Body of pancreas (tissue), 4 donors: ENCODE measurements around the gene UHRF2. TPM values are rescaled to one million over a fixed set of nuclear protein-coding genes. Genes with fewer than 3 reads are reported as not detected.

Experiments used
- ATAC-seq: fragments of 150-250 bp; one replicate; pipeline ENCODE4 v1.9.1; 2016
- DNase-seq, 4 donors: peaks; one replicate each; pipeline ENCODE4 v3.0.0-alpha.2; 2019
- H3K27ac ChIP-seq, 4 donors: fragments of 200-600 bp; sonication (generic); 1 replicate in 3 of 4; 2 replicates in 1 of 4; pipeline versions ENCODE4 v1.5.1 to v1.6.1; 2016 to 2019; ENCODE audit warnings: mild to moderate bottlenecking in 1 of 4, mixed read lengths in 1 of 4, moderate library complexity in 1 of 4
- H3K27me3 ChIP-seq, 2 donors: fragments of 200-600 bp; sonication (generic); one replicate each; pipeline ENCODE4 v1.6.0; 2016; ENCODE audit warnings: mild to moderate bottlenecking in 1 of 2
- H3K36me3 ChIP-seq, 2 donors: fragments of 200-600 bp; sonication (generic); replicated peaks in 1 of 2; 2 replicates each; pipeline ENCODE4 v1.5.1; 2016; ENCODE audit warnings: low read depth in 2 of 2; ENCODE audit not compliant: insufficient read depth in 1 of 2
- H3K4me1 ChIP-seq: fragments of 200-600 bp; sonication (generic); one replicate; pipeline ENCODE4 v1.6.0; 2016
- H3K4me3 ChIP-seq, 2 donors: fragments of 200-600 bp; sonication (generic); 1 replicate in 1 of 2; 2 replicates in 1 of 2; pipeline ENCODE4 v1.5.1; 2016 to 2019
- H3K9me3 ChIP-seq, 3 donors: fragments of 200-600 bp; sonication (generic); 1 replicate in 2 of 3; 2 replicates in 1 of 3; pipeline ENCODE4 v1.5.1; 2016
- CTCF ChIP-seq, 7 experiments: fragments of 450-650 bp in 4 of 7; fragments of 200-600 bp in 3 of 7; sonication (generic) in 3 of 7; IDR thresholded peaks; one replicate each; pipeline ENCODE4 v1.5.1; 2016 to 2019; ENCODE audit warnings: antibody characterized with exemption in 7 of 7
- POLR2A ChIP-seq, 3 donors: fragments of 450-650 bp; IDR thresholded peaks; one replicate each; pipeline ENCODE4 v1.6.1; 2016; ENCODE audit warnings: antibody characterized with exemption in 3 of 3, mild to moderate bottlenecking in 2 of 3
- WGBS, 2 donors: methylation state at CpG; one replicate each; pipeline ENCODE4 v1.1.5; 2017; 5-methylcytosine and 5-hydroxymethylcytosine counted together
- intact Hi-C: fragments of 100-400 bp; cut with DNase I; formaldehyde crosslinking; loops from one replicate; pipeline ENCODE4 v1.15.1; 2023
- total RNA-seq, 2 donors: library from RNA; depleted of rRNA; stranded (reverse); fragments of >200 nt; gene quantifications; one replicate each; pipeline ENCODE4 v1.1.0, GENCODE V29; 2016

UHRF2 gene
- total RNA-seq, 2 donors from 2014 or later = 52.1 to 69.8 TPM

- TF ChIP-seq CTCF (IDR thresholded peaks at IDR 0.05) = no peak
- no peak for TF ChIP-seq POLR2A (IDR thresholded peaks at IDR 0.05)
- no peaks in the 10 kb centered on the region for H3K36me3 ChIP-seq
- H3K4me3 ChIP-seq = no peak overlapping the region
- H3K4me1 ChIP-seq = peaks cover 10% of the 10 kb centered on the region
- intact Hi-C loops = no loop called here
- H3K27me3 ChIP-seq = no peaks in the 10 kb centered on the region
- no peak overlapping the region for H3K27ac ChIP-seq
- no peaks in the 10 kb centered on the region for H3K9me3 ChIP-seq
- DNase-seq (no peak), ATAC-seq (no peak)
- 94 to 100% methylated on average over 2 of the region's 2 CpGs for WGBS, 2 donors
These were observed 58.3 kb downstream of the UHRF2 start for GRCh38 chr9:6471231-6471850.

GRCh38 chr9:6473151-6473550 is 60.2 kb downstream of the UHRF2 start:
- WGBS, 2 donors = 93 to 94% methylated on average over 2 of the region's 2 CpGs
- no peak for ATAC-seq
- intact Hi-C loops = no loop called here

GRCh38 chr9:6479959-6480358 is 67.0 kb downstream of the UHRF2 start:
- intact Hi-C loops = no loop called here
- H3K36me3 ChIP-seq = peaks cover 0 to 7% of the 10 kb centered on the region in 2 donors
- 33 to 46% methylated on average over 2 of the region's 2 CpGs for WGBS, 2 donors

More at GRCh38 chr9:6473151-6473550, 60.2 kb downstream of the UHRF2 start:
- H3K9me3 ChIP-seq = no peaks in the 10 kb centered on the region
- no peak for DNase-seq
- H3K27me3 ChIP-seq = no peaks in the 10 kb centered on the region
- peaks cover 6% of the 10 kb centered on the region for H3K4me1 ChIP-seq
- TF ChIP-seq CTCF (IDR thresholded peaks at IDR 0.05) (no peak), POLR2A (IDR thresholded peaks at IDR 0.05) (no peak)
- no peak overlapping the region for H3K27ac ChIP-seq
- peaks cover 0 to 4% of the 10 kb centered on the region in 2 donors for H3K36me3 ChIP-seq
- no peak overlapping the region for H3K4me3 ChIP-seq

GRCh38 chr9:6484210-6484609 is 71.2 kb downstream of the UHRF2 start:
- DNase-seq = no peak
- no peak for ATAC-seq
- TF ChIP-seq CTCF (IDR thresholded peaks at IDR 0.05) (no peak), POLR2A (IDR thresholded peaks at IDR 0.05) (no peak)
- H3K36me3 ChIP-seq = peaks cover 0 to 5% of the 10 kb centered on the region in 2 donors
- H3K4me3 ChIP-seq = no peak overlapping the region
- H3K27me3 ChIP-seq = no peaks in the 10 kb centered on the region
- no peaks in the 10 kb centered on the region for H3K9me3 ChIP-seq
- intact Hi-C loops = no loop called here
- H3K27ac ChIP-seq = no peak overlapping the region
- WGBS, 2 donors = 94 to 95% methylated on average over 2 of the region's 2 CpGs
- no peaks in the 10 kb centered on the region for H3K4me1 ChIP-seq

More at GRCh38 chr9:6479959-6480358, 67.0 kb downstream of the UHRF2 start:
- Histone ChIP-seq H3K27ac (no peak overlapping the region), H3K4me1 (no peaks in the 10 kb centered on the region), H3K4me3 (no peak overlapping the region), H3K27me3 (no peaks in the 10 kb centered on the region), H3K9me3 (no peaks in the 10 kb centered on the region)
- no peak for ATAC-seq
- no peak for DNase-seq
- TF ChIP-seq CTCF (IDR thresholded peaks at IDR 0.05) (no peak), POLR2A (IDR thresholded peaks at IDR 0.05) (no peak)

- 91 to 97% methylated on average over 7 of the region's 7 CpGs for WGBS, 2 donors
- TF ChIP-seq POLR2A (IDR thresholded peaks at IDR 0.05) (no peak), CTCF (IDR thresholded peaks at IDR 0.05) (no peak)
- Histone ChIP-seq H3K4me1 (no peaks in the 10 kb centered on the region), H3K36me3 (peaks cover 0 to 2% of the 10 kb centered on the region in 2 donors), H3K27me3 (no peaks in the 10 kb centered on the region), H3K4me3 (no peak overlapping the region), H3K27ac (no peak overlapping the region), H3K9me3 (no peaks in the 10 kb centered on the region)
- ATAC-seq (no peak), DNase-seq (no peak)
- intact Hi-C loops = no loop called here
These were observed 75.4 kb downstream of the UHRF2 start for GRCh38 chr9:6488395-6488794.
